Activated naive CD4-positive, alpha-beta T cell treated with anti-CD3 and anti-CD28 coated beads, Interleukin-2, amount 50 U/mL, for 24 hours (primary cell): ENCODE measurements around the gene TUBD1.

Source experiments
- H3K27ac Mint-ChIP-seq: one replicate; pipeline ENCODE4 v1.8.0; 2021; ENCODE audit warnings: mild to moderate bottlenecking, mixed read lengths
- H3K27me3 Mint-ChIP-seq: one replicate; pipeline ENCODE4 v1.8.0; 2021; ENCODE audit warnings: mixed read lengths
- H3K36me3 Mint-ChIP-seq: one replicate; pipeline ENCODE4 v1.8.0; 2021; ENCODE audit warnings: mixed read lengths
- H3K4me1 Mint-ChIP-seq: one replicate; pipeline ENCODE4 v1.8.0; 2021; ENCODE audit warnings: mixed read lengths
- H3K4me3 Mint-ChIP-seq: one replicate; pipeline ENCODE4 v1.8.0; 2021; ENCODE audit warnings: mild to moderate bottlenecking, mixed read lengths
- H3K9me3 Mint-ChIP-seq: one replicate; pipeline ENCODE4 v1.8.0; 2021; ENCODE audit warnings: mixed read lengths

Gene TUBD1

GRCh38 chr17:59826706-59827453, 65.9 kb downstream of the TUBD1 start:
- Mint-ChIP-seq H3K36me3 (peaks cover 12% of the 10 kb centered on the region), H3K4me1 (peaks cover 63% of the 10 kb centered on the region), H3K9me3 (no peaks in the 10 kb centered on the region), H3K4me3 (peak overlapping the region; percentile 88), H3K27me3 (no peaks in the 10 kb centered on the region), H3K27ac (peak overlapping the region; percentile 100)

GRCh38 chr17:59825533-59826322, 67.0 kb downstream of the TUBD1 start:
- Mint-ChIP-seq H3K4me1 (peaks cover 57% of the 10 kb centered on the region), H3K36me3 (peaks cover 12% of the 10 kb centered on the region), H3K27ac (peak overlapping the region; percentile 100), H3K9me3 (no peaks in the 10 kb centered on the region), H3K4me3 (peak overlapping the region; percentile 88), H3K27me3 (no peaks in the 10 kb centered on the region)

GRCh38 chr17:59815965-59816364, 76.8 kb downstream of the TUBD1 start:
- no peak overlapping the region for H3K27ac Mint-ChIP-seq
- H3K9me3 Mint-ChIP-seq = no peaks in the 10 kb centered on the region
- no peak overlapping the region for H3K4me3 Mint-ChIP-seq
- peaks cover 10% of the 10 kb centered on the region for H3K4me1 Mint-ChIP-seq
- H3K36me3 Mint-ChIP-seq = peaks cover 17% of the 10 kb centered on the region
- no peaks in the 10 kb centered on the region for H3K27me3 Mint-ChIP-seq

- Mint-ChIP-seq H3K4me3 (no peak overlapping the region), H3K36me3 (peaks cover 14% of the 10 kb centered on the region)
These were observed 78.1 kb downstream of the TUBD1 start for GRCh38 chr17:59814685-59815084.

GRCh38 chr17:59814276-59814675, 78.5 kb downstream of the TUBD1 start:
- Mint-ChIP-seq H3K36me3 (peaks cover 14% of the 10 kb centered on the region), H3K27ac (no peak overlapping the region), H3K9me3 (no peaks in the 10 kb centered on the region)

More at GRCh38 chr17:59814685-59815084, 78.1 kb downstream of the TUBD1 start:
- Mint-ChIP-seq H3K4me1 (peaks cover 10% of the 10 kb centered on the region), H3K9me3 (no peaks in the 10 kb centered on the region), H3K27me3 (no peaks in the 10 kb centered on the region), H3K27ac (no peak overlapping the region)

GRCh38 chr17:59812139-59812538, 80.6 kb downstream of the TUBD1 start:
- Mint-ChIP-seq H3K9me3 (no peaks in the 10 kb centered on the region), H3K4me3 (no peak overlapping the region), H3K27ac (no peak overlapping the region)

More at GRCh38 chr17:59814276-59814675, 78.5 kb downstream of the TUBD1 start:
- Mint-ChIP-seq H3K4me3 (no peak overlapping the region), H3K27me3 (no peaks in the 10 kb centered on the region), H3K4me1 (peaks cover 10% of the 10 kb centered on the region)

GRCh38 chr17:59811209-59811608, 81.5 kb downstream of the TUBD1 start:
- H3K27me3 Mint-ChIP-seq = no peaks in the 10 kb centered on the region
- H3K4me1 Mint-ChIP-seq = peaks cover 16% of the 10 kb centered on the region
- peaks cover 17% of the 10 kb centered on the region for H3K36me3 Mint-ChIP-seq
- no peaks in the 10 kb centered on the region for H3K9me3 Mint-ChIP-seq
- H3K27ac Mint-ChIP-seq = no peak overlapping the region
- H3K4me3 Mint-ChIP-seq = no peak overlapping the region

More at GRCh38 chr17:59812139-59812538, 80.6 kb downstream of the TUBD1 start:
- Mint-ChIP-seq H3K36me3 (peaks cover 19% of the 10 kb centered on the region), H3K4me1 (peaks cover 16% of the 10 kb centered on the region), H3K27me3 (no peaks in the 10 kb centered on the region)

GRCh38 chr17:59810894-59811153, 81.9 kb downstream of the TUBD1 start:
- no peak overlapping the region for H3K27ac Mint-ChIP-seq

More at GRCh38 chr17:59810894-59811153, 81.9 kb downstream of the TUBD1 start:
- no peaks in the 10 kb centered on the region for H3K9me3 Mint-ChIP-seq
- H3K27me3 Mint-ChIP-seq = no peaks in the 10 kb centered on the region
- peaks cover 13% of the 10 kb centered on the region for H3K36me3 Mint-ChIP-seq
- no peak overlapping the region for H3K4me3 Mint-ChIP-seq
- peaks cover 16% of the 10 kb centered on the region for H3K4me1 Mint-ChIP-seq
